ENCODE results near the gene RAB3D.
"Not testable (repeated sequence)": the region's sequence is repeated elsewhere in the genome, so short reads cannot be mapped to it uniquely, and the experiment has no call there.

RAB3D gene

GRCh38 chr19:11339254-11340098 is at the start of gene RAB3D:
Gene RAB3D (minus strand): TSS chr19:11339657. CDS start chr19:11337399, 2,258 bp downstream.
- H3K4me3 ChIP-seq (ENCODE audit: low read length), result peak within 1 kb of the TSS; percentile 80; the same call in 1 of the 2 replicates
- DNase-seq (ENCODE audit: low read depth, low spot score), result peak; percentile 81
- peaks cover 1% of the 10 kb centered on the region; the same call in 1 of the 2 replicates for H3K4me1 ChIP-seq (ENCODE audit: control insufficient read depth, insufficient read depth, low read length)
- no peaks in the 10 kb centered on the region for H3K27me3 ChIP-seq (ENCODE audit: control insufficient read depth, insufficient read depth, low read length)
- H3K9me3 ChIP-seq (ENCODE audit: control insufficient read depth, insufficient read depth, low read length), result no peaks in the 10 kb centered on the region
- no CpG with 5 or more reads among the region's 53 CpGs for WGBS (ENCODE audit: insufficient coverage, insufficient read length)
- H3K36me3 ChIP-seq (ENCODE audit: control insufficient read depth, insufficient read depth, low read length), result peaks cover 6% of the 10 kb centered on the region
- H3K27ac ChIP-seq (ENCODE audit: low read length), result no peak within 1 kb of the TSS

- Histone ChIP-seq H3K9me3 (ENCODE audit: control insufficient read depth, insufficient read depth, low read length) (no peaks in the 10 kb centered on the region), H3K36me3 (ENCODE audit: control insufficient read depth, insufficient read depth, low read length) (no peaks in the 10 kb centered on the region), H3K27me3 (ENCODE audit: control insufficient read depth, insufficient read depth, low read length) (no peaks in the 10 kb centered on the region), H3K27ac (ENCODE audit: low read length) (no peak overlapping the region), H3K4me1 (ENCODE audit: control insufficient read depth, insufficient read depth, low read length) (no peaks in the 10 kb centered on the region), H3K4me3 (ENCODE audit: low read length) (no peak overlapping the region)
- WGBS (ENCODE audit: insufficient coverage, insufficient read length), result no CpG with 5 or more reads among the region's 19 CpGs
- DNase-seq (ENCODE audit: low read depth, low spot score), result no peak
Measured at GRCh38 chr19:11387162-11388034, 47.9 kb upstream of the RAB3D start.

- Histone ChIP-seq H3K27ac (ENCODE audit: low read length) (no peak overlapping the region), H3K27me3 (ENCODE audit: control insufficient read depth, insufficient read depth, low read length) (no peaks in the 10 kb centered on the region), H3K4me1 (ENCODE audit: control insufficient read depth, insufficient read depth, low read length) (no peaks in the 10 kb centered on the region; the same call in 1 of the 2 replicates), H3K36me3 (ENCODE audit: control insufficient read depth, insufficient read depth, low read length) (no peaks in the 10 kb centered on the region), H3K9me3 (ENCODE audit: control insufficient read depth, insufficient read depth, low read length) (no peaks in the 10 kb centered on the region), H3K4me3 (ENCODE audit: low read length) (no peak overlapping the region)
- DNase-seq (ENCODE audit: low read depth, low spot score), result no peak
- no CpG with 5 or more reads among the region's 5 CpGs for WGBS (ENCODE audit: insufficient coverage, insufficient read length)
Measured at GRCh38 chr19:11384778-11385129, 45.3 kb upstream of the RAB3D start.

- DNase-seq (ENCODE audit: low read depth, low spot score), result no peak
- no peaks in the 10 kb centered on the region for H3K9me3 ChIP-seq (ENCODE audit: control insufficient read depth, insufficient read depth, low read length)
- H3K4me1 ChIP-seq (ENCODE audit: control insufficient read depth, insufficient read depth, low read length), result no peaks in the 10 kb centered on the region; the same call in 1 of the 2 replicates
- peak overlapping the region; percentile 69 for H3K4me3 ChIP-seq (ENCODE audit: low read length)
- no peak overlapping the region for H3K27ac ChIP-seq (ENCODE audit: low read length)
- no CpG with 5 or more reads among the region's 9 CpGs for WGBS (ENCODE audit: insufficient coverage, insufficient read length)
- no peaks in the 10 kb centered on the region for H3K36me3 ChIP-seq (ENCODE audit: control insufficient read depth, insufficient read depth, low read length)
- no peaks in the 10 kb centered on the region for H3K27me3 ChIP-seq (ENCODE audit: control insufficient read depth, insufficient read depth, low read length)
Measured at GRCh38 chr19:11383706-11384048, 44.2 kb upstream of the RAB3D start.

- Histone ChIP-seq H3K27ac (ENCODE audit: low read length) (no peak overlapping the region), H3K4me1 (ENCODE audit: control insufficient read depth, insufficient read depth, low read length) (no peaks in the 10 kb centered on the region; the same call in 1 of the 2 replicates), H3K27me3 (ENCODE audit: control insufficient read depth, insufficient read depth, low read length) (no peaks in the 10 kb centered on the region), H3K36me3 (ENCODE audit: control insufficient read depth, insufficient read depth, low read length) (no peaks in the 10 kb centered on the region), H3K9me3 (ENCODE audit: control insufficient read depth, insufficient read depth, low read length) (no peaks in the 10 kb centered on the region), H3K4me3 (ENCODE audit: low read length) (peak overlapping the region; percentile 69; the same call in 1 of the 2 replicates)
- DNase-seq (ENCODE audit: low read depth, low spot score), result no peak
- no CpG with 5 or more reads among the region's 65 CpGs for WGBS (ENCODE audit: insufficient coverage, insufficient read length)
Measured at GRCh38 chr19:11382898-11383705, 43.6 kb upstream of the RAB3D start.

- no CpG with 5 or more reads among the region's 54 CpGs for WGBS (ENCODE audit: insufficient coverage, insufficient read length)
- Histone ChIP-seq H3K9me3 (ENCODE audit: control insufficient read depth, insufficient read depth, low read length) (no peaks in the 10 kb centered on the region), H3K27me3 (ENCODE audit: control insufficient read depth, insufficient read depth, low read length) (no peaks in the 10 kb centered on the region), H3K36me3 (ENCODE audit: control insufficient read depth, insufficient read depth, low read length) (no peaks in the 10 kb centered on the region), H3K27ac (ENCODE audit: low read length) (no peak overlapping the region), H3K4me1 (ENCODE audit: control insufficient read depth, insufficient read depth, low read length) (no peaks in the 10 kb centered on the region; the same call in 1 of the 2 replicates), H3K4me3 (ENCODE audit: low read length) (peak overlapping the region; percentile 63; the same call in 1 of the 2 replicates)
- peak; percentile 95 for DNase-seq (ENCODE audit: low read depth, low spot score)
Measured at GRCh38 chr19:11380653-11381537, 41.4 kb upstream of the RAB3D start.

GRCh38 chr19:11379857-11380350 is 40.4 kb upstream of the RAB3D start:
- Histone ChIP-seq H3K27ac (ENCODE audit: low read length) (no peak overlapping the region), H3K9me3 (ENCODE audit: control insufficient read depth, insufficient read depth, low read length) (no peaks in the 10 kb centered on the region), H3K27me3 (ENCODE audit: control insufficient read depth, insufficient read depth, low read length) (no peaks in the 10 kb centered on the region), H3K4me1 (ENCODE audit: control insufficient read depth, insufficient read depth, low read length) (peaks cover 3% of the 10 kb centered on the region), H3K4me3 (ENCODE audit: low read length) (no peak overlapping the region), H3K36me3 (ENCODE audit: control insufficient read depth, insufficient read depth, low read length) (no peaks in the 10 kb centered on the region)
- no peak for DNase-seq (ENCODE audit: low read depth, low spot score)
- no CpG with 5 or more reads among the region's 7 CpGs for WGBS (ENCODE audit: insufficient coverage, insufficient read length)

GRCh38 chr19:11379269-11379845 is 39.9 kb upstream of the RAB3D start:
- not testable (repeated sequence) for H3K36me3 ChIP-seq (ENCODE audit: control insufficient read depth, insufficient read depth, low read length); H3K4me1 ChIP-seq (ENCODE audit: control insufficient read depth, insufficient read depth, low read length); DNase-seq (ENCODE audit: low read depth, low spot score); H3K9me3 ChIP-seq (ENCODE audit: control insufficient read depth, insufficient read depth, low read length); H3K27ac ChIP-seq (ENCODE audit: low read length); H3K4me3 ChIP-seq (ENCODE audit: low read length); H3K27me3 ChIP-seq (ENCODE audit: control insufficient read depth, insufficient read depth, low read length)
- WGBS (ENCODE audit: insufficient coverage, insufficient read length), result no CpG with 5 or more reads among the region's 14 CpGs
